Measurements from ENCODE around the gene FAM81B.

The FAM81B gene

GRCh38 chr5:95460665-95461064 lies 69.5 kb downstream of the FAM81B start:
- DNase-seq, result no peak

- DNase-seq, result no peak
Measured at GRCh38 chr5:95471487-95471886, 80.3 kb downstream of the FAM81B start.

- DNase-seq, result no peak
Measured at GRCh38 chr5:95471942-95472341, 80.8 kb downstream of the FAM81B start.

GRCh38 chr5:95484421-95484820 lies 93.3 kb downstream of the FAM81B start:
- no peak for DNase-seq

DNA sequence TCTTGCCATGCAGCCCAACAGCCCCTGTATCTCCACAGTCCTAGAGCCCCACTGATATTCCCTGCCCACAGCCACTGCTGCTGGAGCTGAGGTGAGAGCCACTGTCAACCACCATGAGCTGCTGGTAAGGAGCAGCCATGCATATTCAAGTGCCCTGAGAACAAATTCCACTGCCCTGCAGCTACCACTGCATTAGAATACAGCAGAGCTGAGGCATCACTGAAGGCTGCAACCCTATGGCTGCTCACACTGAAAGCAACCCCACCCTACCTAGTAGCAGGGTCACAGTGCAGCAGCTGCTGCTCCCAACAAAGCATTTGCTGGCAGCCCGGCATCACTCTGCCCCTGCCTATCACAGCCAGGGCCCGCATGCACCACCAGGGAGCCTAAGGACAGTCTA lies 95.0 kb downstream of the FAM81B start:
- DNase-seq, result no peak

DNA sequence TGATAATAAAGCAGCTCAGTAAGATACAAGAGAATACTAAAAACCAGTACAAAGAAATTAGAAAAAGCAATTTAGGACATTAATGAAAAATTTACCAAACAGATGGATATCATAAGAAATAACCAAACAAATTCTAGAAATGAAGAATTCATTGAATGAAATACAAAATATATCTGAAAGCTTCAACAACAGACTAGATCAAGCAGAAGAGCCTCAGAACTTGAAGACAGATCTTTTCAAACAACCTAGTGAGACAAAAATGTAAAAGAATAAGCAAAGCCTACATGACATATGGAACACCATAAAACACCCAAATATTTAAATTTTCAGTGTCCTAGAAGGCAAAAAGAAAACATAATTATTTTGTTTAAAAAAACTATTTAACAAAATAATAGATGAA lies 96.7 kb downstream of the FAM81B start:
- no peak for DNase-seq

Data from anterior cingulate cortex (tissue), 58 donors.